Duodenal mucosa (tissue), 2 donors: ENCODE results near the gene RASGRF1.
A peak's percentile ranks its signal among the peaks of the same experiment; 100 is the strongest.

ENCODE experiments used
- H3K27ac ChIP-seq: one replicate; pipeline ENCODE4 v1.7.0; 2013; ENCODE audit warnings: low read depth, low read length
- H3K27me3 ChIP-seq, 2 donors: one replicate each; pipeline ENCODE4 v1.7.0; 2013; ENCODE audit warnings: low read length in 2 of 2, control low read depth in 1 of 2; ENCODE audit not compliant: insufficient read depth in 2 of 2, control insufficient read depth in 1 of 2
- H3K36me3 ChIP-seq, 2 donors: one replicate each; pipeline ENCODE4 v1.7.0; 2013; ENCODE audit warnings: low read length in 2 of 2, control low read depth in 1 of 2; ENCODE audit not compliant: insufficient read depth in 2 of 2, control insufficient read depth in 1 of 2
- H3K4me1 ChIP-seq, 2 donors: one replicate each; pipeline ENCODE4 v1.7.0; 2013; ENCODE audit warnings: low read length in 2 of 2, control low read depth in 1 of 2; ENCODE audit not compliant: insufficient read depth in 2 of 2, control insufficient read depth in 1 of 2
- H3K4me3 ChIP-seq, 2 donors: one replicate each; pipeline ENCODE4 v1.7.0; 2013; ENCODE audit warnings: low read length in 2 of 2, low read depth in 1 of 2
- H3K9ac ChIP-seq, 2 donors: one replicate each; pipeline ENCODE4 v1.7.0; 2013; ENCODE audit warnings: low read length in 2 of 2, low read depth in 1 of 2
- H3K9me3 ChIP-seq, 2 donors: one replicate each; pipeline ENCODE4 v1.7.0; 2013; ENCODE audit warnings: low read length in 2 of 2, control low read depth in 1 of 2; ENCODE audit not compliant: control insufficient read depth in 1 of 2

RASGRF1 gene

DNA sequence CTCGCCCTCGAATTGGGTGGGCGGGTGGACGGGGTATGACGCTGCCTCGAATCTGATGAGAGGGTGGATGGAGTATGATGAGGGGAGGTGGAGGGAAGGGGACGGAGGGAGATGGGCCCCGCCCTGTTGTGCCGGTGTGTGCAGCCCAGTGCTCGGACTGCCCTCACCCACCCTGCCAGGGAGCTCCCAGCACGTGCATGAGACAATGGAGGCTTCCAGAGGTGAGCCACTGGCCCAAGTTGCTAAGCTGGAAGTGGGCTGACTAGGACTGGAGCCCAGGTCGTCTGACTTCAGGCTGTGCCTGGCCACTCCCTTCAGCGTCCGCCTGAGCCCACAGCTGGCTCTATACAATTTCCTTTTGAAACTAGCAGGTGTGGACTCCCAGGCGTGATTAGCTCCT, 98.7 kb downstream of the RASGRF1 start:
- Histone ChIP-seq H3K4me1 (peaks cover 11 to 16% of the 10 kb centered on the region in 2 donors), H3K27me3 (no peaks in the 10 kb centered on the region), H3K36me3 (no peaks in the 10 kb centered on the region), H3K4me3 (no peak overlapping the region), H3K27ac (no peak overlapping the region), H3K9me3 (no peaks in the 10 kb centered on the region), H3K9ac (no peak overlapping the region)

GRCh38 chr15:78991476-78991875, 99.1 kb downstream of the RASGRF1 start:
- peaks cover 11 to 16% of the 10 kb centered on the region in 2 donors for H3K4me1 ChIP-seq
- no peak overlapping the region for H3K9ac ChIP-seq
- H3K4me3 ChIP-seq: no peak overlapping the region
- H3K36me3 ChIP-seq: no peaks in the 10 kb centered on the region
- no peaks in the 10 kb centered on the region for H3K27me3 ChIP-seq
- no peak overlapping the region for H3K27ac ChIP-seq
- H3K9me3 ChIP-seq: no peaks in the 10 kb centered on the region

DNA sequence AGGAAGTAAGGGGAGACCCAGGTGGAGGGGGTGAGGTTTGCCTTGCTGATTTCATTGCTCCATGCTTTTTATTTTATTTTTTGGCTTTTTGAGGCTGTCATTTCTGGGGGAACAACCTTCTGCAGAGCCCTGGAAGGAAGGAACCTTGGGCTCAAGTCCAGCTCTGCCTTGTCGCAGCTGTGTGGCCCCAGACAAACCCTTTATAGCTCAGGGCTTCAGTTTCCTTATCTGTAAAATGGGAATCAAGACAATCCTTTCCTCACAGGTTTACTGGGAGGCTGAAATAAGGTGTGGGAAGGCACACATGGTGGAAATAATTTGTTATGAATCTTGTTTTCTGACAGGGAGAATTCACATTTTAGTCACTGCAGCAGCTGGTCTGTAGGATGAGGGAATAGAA, 100.3 kb downstream of the RASGRF1 start:
- Histone ChIP-seq H3K4me3 (no peak overlapping the region), H3K9ac (no peak overlapping the region), H3K27ac (no peak overlapping the region), H3K27me3 (no peaks in the 10 kb centered on the region), H3K4me1 (peaks cover 11 to 16% of the 10 kb centered on the region in 2 donors), H3K36me3 (no peaks in the 10 kb centered on the region), H3K9me3 (no peaks in the 10 kb centered on the region)

- H3K9me3 ChIP-seq: no peaks in the 10 kb centered on the region
- H3K27ac ChIP-seq: no peak overlapping the region
- no peak overlapping the region for H3K9ac ChIP-seq
- peaks cover 11 to 16% of the 10 kb centered on the region in 2 donors for H3K4me1 ChIP-seq
- no peaks in the 10 kb centered on the region for H3K27me3 ChIP-seq
- no peak overlapping the region for H3K4me3 ChIP-seq
- no peaks in the 10 kb centered on the region for H3K36me3 ChIP-seq
Observed at GRCh38 chr15:78989701-78990240, 100.8 kb downstream of the RASGRF1 start.

GRCh38 chr15:78988361-78988911, 102.1 kb downstream of the RASGRF1 start:
- H3K9ac ChIP-seq: no peak overlapping the region
- H3K9me3 ChIP-seq: no peaks in the 10 kb centered on the region
- no peaks in the 10 kb centered on the region for H3K36me3 ChIP-seq
- no peak overlapping the region for H3K4me3 ChIP-seq
- H3K27ac ChIP-seq: peak overlapping the region; percentile 45
- no peaks in the 10 kb centered on the region for H3K27me3 ChIP-seq
- peaks cover 11 to 16% of the 10 kb centered on the region in 2 donors for H3K4me1 ChIP-seq

DNA sequence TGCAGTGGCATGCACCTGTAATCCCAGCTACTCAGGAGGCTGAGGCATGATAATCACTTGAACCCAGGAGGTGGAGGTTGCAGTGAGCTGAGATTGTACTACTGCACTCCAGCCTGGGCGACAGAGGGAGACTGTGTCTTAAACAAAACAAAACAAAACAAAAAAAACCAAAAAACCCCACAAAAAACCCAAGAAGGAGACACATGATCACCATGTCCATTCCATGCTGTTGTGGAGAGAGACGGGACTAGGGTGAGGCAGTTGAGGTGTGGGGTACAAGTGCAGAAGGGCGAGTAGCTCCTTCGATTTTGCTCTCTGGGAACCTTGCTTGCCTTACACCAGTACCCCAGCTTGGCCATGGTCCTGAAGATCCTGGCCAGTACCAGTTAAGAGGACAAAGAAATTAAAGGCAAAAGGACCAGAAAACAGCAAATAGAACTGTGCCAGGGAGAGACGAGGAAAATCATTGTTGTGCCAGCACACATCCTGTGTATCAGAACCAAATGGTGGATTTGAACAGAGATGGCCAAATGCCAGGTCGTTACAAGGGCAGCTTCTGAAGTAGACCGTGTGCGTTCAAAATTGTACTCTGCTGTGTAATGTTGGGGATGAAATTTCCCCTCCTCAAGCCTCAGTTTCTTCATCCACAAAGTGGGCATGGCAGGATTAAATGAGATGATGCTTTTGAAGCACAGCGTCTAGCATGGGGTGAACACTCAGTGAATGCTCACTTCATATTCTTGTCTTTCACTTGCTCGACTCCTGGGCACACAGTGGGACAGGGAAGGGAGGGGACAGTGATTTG, 102.8 kb downstream of the RASGRF1 start:
- H3K27me3 ChIP-seq: no peaks in the 10 kb centered on the region
- H3K9ac ChIP-seq: no peak overlapping the region
- no peak overlapping the region for H3K4me3 ChIP-seq
- H3K4me1 ChIP-seq: peaks cover 11 to 13% of the 10 kb centered on the region in 2 donors
- no peaks in the 10 kb centered on the region for H3K9me3 ChIP-seq
- H3K27ac ChIP-seq: peak overlapping the region; percentile 45
- H3K36me3 ChIP-seq: no peaks in the 10 kb centered on the region

- peaks cover 7 to 8% of the 10 kb centered on the region in 2 donors for H3K4me1 ChIP-seq
- no peaks in the 10 kb centered on the region for H3K27me3 ChIP-seq
- no peak overlapping the region for H3K27ac ChIP-seq
- no peaks in the 10 kb centered on the region for H3K9me3 ChIP-seq
- H3K4me3 ChIP-seq: no peak overlapping the region
- no peak overlapping the region for H3K9ac ChIP-seq
- H3K36me3 ChIP-seq: no peaks in the 10 kb centered on the region
Observed at GRCh38 chr15:78985859-78986475, 104.6 kb downstream of the RASGRF1 start.

DNA sequence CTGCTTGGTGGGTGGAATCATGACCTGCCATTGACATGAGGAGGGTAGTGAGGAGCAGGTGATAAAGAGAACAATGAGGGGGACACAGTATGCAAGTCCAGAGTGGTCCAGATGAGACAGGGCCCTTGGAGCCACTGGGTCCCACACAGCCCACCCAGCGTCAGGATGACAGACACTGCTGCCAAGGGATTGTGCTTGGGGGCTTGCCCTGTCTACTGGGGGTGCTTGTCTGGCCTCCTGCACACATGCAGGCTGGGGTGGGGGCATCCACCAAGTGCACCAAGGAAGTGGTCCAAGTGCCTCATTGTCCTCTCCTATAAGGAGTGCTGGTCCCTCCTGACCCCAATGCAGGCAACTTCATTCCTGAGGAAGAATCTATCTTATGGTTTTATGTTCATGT, 106.5 kb downstream of the RASGRF1 start:
- Histone ChIP-seq H3K9ac (no peak overlapping the region), H3K4me3 (no peak overlapping the region), H3K9me3 (no peaks in the 10 kb centered on the region), H3K36me3 (no peaks in the 10 kb centered on the region), H3K27me3 (no peaks in the 10 kb centered on the region), H3K27ac (no peak overlapping the region), H3K4me1 (peaks cover 8 to 12% of the 10 kb centered on the region in 2 donors)

- Histone ChIP-seq H3K9ac (no peak overlapping the region), H3K9me3 (no peaks in the 10 kb centered on the region), H3K4me1 (peaks cover 5 to 7% of the 10 kb centered on the region in 2 donors), H3K27me3 (no peaks in the 10 kb centered on the region), H3K27ac (no peak overlapping the region), H3K36me3 (no peaks in the 10 kb centered on the region), H3K4me3 (no peak overlapping the region)
Observed at GRCh38 chr15:78983146-78983918, 107.2 kb downstream of the RASGRF1 start.
